Putamen (tissue), 1 donor: ENCODE results near the gene DMXL2.
"Not testable (repeated sequence)": the region's sequence is repeated elsewhere in the genome, so short reads cannot be mapped to it uniquely, and the experiment has no call there.

Experiments used
- DNase-seq: peaks from one replicate; pipeline ENCODE4 v3.0.0-alpha.2; 2016; ENCODE audit warnings: low spot score

The DMXL2 gene

GRCh38 chr15:51624022-51624421 lies 1.5 kb upstream of the DMXL2 start:
- DNase-seq, result no peak

DNA sequence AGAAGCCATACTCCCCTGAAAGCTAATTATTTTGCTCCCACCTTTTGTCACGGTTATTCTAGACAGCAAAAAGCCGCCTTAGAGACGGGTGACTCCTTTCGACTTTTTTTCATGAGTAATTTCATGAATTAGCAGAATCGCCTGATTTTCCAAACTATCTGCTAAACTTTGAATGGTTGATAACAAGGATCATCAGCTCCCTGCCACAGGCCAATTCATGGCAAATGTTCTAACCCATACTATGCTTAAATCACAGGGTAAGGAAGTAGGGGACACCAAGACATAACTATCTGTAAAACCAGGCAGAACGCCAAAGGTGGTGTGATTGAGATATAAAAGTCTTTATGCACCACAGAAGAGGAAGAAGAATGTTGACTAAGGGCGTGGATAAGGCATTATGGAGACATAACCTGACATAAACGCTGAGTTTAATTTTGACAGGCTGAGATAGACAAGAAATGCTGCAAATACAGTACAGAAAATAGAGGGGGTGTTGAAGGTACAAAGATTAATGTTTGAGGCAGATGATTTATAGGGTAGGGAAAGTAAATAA lies 891 bp upstream of the DMXL2 start:
- DNase-seq, result peak; percentile 18

- DNase-seq, result peak; percentile 64
These were observed 501 bp downstream of the DMXL2 start for GRCh38 chr15:51621936-51622603.

DNA sequence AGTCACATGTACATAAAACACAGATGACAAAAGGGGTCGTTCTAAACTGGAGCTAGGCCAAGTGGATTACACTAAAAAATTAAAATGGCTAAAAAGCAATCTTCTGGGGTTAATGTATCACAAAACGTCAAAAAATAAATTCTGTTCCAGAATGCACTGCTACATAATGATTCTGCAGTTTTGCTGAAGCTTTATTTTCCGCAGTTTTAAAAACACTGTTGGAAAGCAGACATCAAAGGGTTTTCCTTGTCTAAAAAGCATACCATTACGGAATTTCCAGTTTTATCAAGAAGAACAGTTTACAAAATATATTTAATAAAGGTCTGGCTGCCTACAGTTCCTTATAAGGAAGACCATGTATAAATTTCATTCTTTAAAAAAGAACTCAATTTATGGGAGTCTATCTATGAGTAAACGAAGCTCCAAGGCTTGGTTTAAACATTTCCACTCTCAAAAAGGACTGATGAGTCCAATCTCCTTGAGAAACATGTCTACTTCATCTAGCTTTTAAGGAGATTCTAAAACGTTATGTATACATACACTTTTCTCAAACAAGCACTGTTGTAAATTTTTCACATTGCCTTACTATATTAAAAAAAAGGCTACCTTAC lies 1.3 kb downstream of the DMXL2 start:
- no peak for DNase-seq

DNA sequence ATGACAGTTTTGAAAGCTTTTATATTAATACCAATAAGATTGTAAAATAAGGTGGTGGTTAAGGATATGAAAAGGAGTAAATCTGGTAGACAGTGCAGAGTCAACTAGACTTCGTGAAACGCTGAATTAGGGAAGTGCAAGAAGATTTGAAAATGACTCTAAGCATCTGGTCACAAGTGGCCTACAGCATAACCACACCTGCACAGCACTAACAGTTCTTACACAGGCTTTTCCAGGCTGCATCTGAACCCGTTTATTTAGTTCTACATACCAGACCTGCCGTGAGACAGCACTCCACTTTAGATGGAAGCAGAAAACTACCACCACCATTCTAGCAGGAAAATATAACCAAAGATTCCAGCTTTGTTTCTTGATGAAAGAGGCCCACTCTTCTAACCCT lies 1.9 kb downstream of the DMXL2 start:
- peak; percentile 22 for DNase-seq

- no peak for DNase-seq
These were observed 2.4 kb downstream of the DMXL2 start for GRCh38 chr15:51620122-51620521.

- no peak for DNase-seq
These were observed 3.1 kb downstream of the DMXL2 start for GRCh38 chr15:51619331-51620035.

DNA sequence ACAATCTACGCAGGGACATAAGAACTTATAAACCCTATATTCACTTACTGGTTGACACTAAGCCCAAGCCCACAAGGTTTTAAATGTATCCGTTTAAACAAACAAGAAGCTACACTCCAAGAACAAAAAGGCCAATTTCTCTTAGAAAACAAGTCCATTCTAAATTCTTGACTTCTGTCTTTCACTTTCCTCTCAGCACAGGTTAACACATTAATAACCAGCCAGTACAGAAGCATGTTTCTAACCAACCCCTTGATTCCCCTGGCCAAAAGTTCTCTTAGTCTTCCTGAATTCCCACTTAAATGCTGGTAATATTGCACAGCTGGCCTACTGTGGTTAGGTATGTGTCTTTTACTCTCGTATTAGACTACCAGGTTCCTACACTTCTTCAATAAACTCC lies 4.7 kb downstream of the DMXL2 start:
- DNase-seq, result no peak

GRCh38 chr15:51613951-51614350 lies 8.6 kb downstream of the DMXL2 start:
- no peak for DNase-seq

- not testable (repeated sequence) for DNase-seq
These were observed 9.9 kb downstream of the DMXL2 start for GRCh38 chr15:51612669-51613068.

DNA sequence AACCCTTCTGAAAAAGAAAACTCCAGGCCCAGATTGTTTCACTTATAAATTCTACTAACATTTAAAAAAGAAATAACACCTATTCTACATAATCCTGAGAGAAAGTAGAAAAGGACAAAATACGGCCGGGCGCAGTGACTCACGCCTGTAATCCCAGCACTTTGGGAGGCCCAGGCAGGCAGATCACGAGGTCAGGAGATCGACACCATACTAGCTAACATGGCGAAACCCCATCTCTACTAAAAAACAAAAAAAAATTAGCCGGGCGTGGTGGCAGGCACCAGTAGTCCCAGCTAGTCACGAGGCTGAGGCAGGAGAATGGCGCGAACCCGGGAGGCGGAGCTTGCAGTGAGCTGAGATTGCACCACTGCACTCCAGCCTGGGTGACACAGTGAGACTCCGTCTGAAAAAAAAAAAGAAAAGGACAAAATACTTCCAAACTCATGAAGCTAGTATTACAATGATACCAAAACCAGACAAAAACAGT lies 19.1 kb downstream of the DMXL2 start:
- DNase-seq, result not testable (repeated sequence)

GRCh38 chr15:51603002-51603401 lies 19.6 kb downstream of the DMXL2 start:
- DNase-seq, result no peak

DNA sequence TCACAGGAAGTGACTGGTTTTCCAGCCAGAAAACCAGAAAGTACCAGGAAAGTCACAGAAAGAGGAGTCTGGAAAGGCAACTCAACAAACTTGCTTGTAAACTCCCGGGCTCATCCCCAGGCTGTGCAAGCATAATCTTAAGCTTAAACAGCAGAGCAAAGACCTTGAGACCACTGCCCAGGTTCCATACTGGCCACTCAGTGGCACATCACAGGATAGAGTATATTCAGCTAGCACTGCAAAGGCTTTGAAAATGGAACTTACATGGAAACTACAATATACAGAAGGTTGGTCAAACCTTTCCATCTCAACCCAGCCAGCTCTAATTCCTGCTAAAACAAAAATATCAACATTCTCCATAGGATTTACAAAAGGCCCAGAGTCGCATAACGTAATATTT lies 20.1 kb downstream of the DMXL2 start:
- DNase-seq, result no peak

DNA sequence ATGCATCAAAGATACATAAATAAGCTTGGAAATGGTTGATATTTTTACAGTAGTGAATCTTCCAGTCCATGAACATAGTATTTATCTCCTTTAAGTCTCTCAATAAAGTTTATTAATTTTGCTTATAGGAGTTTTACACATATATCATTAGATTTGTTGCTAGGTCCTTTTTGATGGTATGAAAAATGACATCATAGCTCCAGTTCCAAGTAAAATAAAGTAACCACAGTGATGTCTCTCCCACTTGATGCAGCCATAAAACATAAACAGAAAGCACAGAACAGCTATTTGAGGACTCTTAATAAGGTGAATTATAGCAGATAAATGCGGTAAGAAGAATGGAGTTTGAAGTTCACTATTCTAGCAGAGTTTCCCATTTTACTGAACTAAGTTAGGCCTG lies 20.8 kb downstream of the DMXL2 start:
- DNase-seq, result no peak

- DNase-seq, result no peak
These were observed 22.5 kb downstream of the DMXL2 start for GRCh38 chr15:51600114-51600513.

- DNase-seq, result no peak
These were observed 32.5 kb downstream of the DMXL2 start for GRCh38 chr15:51589881-51590568.

GRCh38 chr15:51588966-51589365 lies 33.6 kb downstream of the DMXL2 start:
- no peak for DNase-seq

- no peak for DNase-seq
These were observed 36.6 kb downstream of the DMXL2 start for GRCh38 chr15:51585986-51586385.

GRCh38 chr15:51580982-51581381 lies 41.6 kb downstream of the DMXL2 start:
- no peak for DNase-seq

DNA sequence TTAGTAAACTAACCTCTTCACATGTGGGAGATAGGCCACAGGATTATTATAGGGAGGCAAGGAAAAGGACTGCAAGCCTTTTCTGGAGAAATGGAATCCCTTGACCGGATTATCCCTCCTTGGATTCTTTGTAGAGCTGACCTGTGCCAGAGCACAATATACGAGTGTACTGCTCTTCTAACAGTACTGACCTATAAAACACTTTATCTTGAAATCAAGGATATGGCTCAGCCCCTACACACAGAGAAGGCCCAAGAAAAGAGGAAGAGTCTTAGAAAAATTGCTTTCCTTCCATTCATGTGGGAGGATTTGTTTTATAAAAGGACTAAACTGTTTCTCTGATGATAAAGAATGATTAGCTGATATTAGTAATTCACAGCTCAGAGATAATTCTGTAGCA lies 42.2 kb downstream of the DMXL2 start:
- no peak for DNase-seq

- no peak for DNase-seq
These were observed 43.6 kb downstream of the DMXL2 start for GRCh38 chr15:51579012-51579411.

DNA sequence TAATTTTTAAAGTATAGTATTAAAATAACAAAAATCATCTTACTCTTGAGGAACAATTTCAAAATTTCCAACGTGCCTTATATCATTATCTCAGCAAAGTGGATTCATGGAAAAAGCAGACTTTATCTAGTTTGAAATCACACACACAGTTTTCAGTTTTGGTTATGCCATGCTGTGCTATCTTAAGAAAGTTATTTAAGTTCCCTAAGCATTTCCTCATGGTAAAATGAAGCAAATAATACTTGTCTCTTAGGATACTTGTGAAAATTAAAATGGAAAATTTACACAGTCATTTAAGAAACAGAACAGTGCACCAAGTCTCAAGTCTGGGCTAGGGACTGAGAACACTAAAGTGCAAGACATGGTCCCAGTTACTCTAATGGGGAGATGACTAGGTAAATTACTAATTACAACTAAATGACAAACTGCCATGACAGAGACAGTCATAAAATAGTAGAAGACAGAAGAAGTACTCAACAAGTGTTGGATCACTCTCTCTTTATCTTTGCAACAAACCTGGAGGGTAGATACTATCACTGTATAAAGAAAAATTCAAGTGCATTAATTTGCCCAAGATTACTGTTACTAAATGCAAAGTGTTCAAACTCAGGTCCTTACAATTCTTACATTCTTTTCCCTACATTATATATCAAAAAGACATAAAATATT lies 44.8 kb downstream of the DMXL2 start:
- no peak for DNase-seq
